ENCODE measurements around the gene UBE2E3.
"Not testable (repeated sequence)": the region's sequence is repeated elsewhere in the genome, so short reads cannot be mapped to it uniquely, and the experiment has no call there.

The UBE2E3 gene

DNA sequence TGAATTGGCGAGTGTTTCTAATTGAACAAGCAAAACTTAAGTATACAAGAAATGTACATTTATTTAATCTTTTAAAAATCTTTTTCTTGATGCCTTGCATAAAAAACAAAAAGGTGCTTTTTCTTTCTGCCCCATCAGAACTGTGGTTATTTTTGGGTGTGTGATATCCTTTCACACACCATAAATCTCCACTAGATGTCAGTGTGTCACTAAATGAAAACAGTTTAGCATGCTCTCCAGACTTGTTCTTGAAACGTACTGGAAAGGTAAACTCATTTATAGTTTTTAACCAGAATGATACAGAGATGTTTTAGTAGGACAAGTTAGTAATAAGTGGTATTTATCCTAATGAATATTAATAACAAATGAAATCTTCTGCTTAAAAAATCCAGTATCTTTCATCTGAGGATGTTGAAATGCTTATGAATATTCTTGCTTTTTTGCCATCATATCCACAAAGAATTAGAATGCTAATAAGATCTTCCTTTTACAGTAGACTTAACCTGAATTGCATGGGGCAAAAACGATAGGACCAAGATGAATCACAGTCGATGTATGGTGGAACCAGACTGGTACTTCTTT lies 96.8 kb downstream of the UBE2E3 start:
- peak; percentile 9 for DNase-seq

DNA sequence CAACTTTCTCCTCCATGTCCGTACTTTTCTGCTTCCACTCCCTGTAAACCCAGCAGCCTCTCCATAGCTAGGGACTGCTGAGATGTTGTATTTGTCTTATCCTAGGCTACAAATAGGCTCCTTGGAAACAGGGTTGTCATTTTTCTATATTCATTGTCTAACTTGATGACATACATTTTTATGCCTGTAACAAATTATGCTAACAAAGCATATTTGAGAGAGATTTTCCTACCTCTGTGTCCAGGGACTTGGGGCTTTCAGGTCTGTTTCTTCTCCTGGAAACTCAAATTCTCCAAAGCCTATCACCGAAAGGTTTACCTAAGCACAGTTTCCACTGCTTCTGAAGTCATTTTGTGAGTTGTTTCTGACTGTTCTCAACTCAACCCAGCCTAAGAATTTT lies 102.7 kb downstream of the UBE2E3 start:
- no peak for DNase-seq

DNA sequence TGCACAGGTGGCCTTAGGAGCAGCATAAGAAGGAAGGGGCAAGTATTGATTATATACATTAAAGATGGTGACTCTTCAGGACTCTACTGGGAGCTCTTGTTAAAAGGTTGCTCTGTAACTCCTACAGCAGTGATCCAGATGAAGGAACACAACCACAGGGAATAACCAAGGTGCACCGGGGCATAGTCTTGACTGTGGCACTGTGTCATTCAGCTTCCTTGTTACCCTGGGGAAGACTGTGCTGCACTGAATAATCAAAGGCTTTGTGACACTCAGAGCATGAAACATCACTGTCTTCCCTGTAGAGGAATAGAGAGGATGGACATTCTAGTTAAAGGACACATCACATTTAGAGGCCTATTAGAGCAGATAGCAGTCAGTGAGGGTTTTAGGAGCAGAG lies 105.3 kb downstream of the UBE2E3 start:
- no peak for DNase-seq

DNA sequence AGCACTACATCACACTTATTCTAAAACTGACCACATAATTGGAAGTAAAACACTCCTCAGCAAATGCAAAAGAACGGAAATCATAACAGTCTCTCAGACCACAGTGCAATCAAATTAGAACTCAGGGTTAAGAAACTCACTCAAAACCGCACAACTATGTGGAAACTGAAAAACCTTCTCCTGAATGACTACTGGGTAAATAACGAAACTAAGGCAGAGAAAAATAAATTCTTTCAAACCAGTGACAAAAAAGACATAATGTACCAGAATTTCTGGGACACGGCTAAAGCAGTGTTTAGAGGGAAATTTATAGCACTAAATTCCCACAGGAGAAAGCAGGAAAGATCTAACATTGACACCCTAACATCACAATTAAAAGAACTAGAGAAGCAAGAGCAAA lies 111.5 kb downstream of the UBE2E3 start:
- not testable (repeated sequence) for DNase-seq

DNA sequence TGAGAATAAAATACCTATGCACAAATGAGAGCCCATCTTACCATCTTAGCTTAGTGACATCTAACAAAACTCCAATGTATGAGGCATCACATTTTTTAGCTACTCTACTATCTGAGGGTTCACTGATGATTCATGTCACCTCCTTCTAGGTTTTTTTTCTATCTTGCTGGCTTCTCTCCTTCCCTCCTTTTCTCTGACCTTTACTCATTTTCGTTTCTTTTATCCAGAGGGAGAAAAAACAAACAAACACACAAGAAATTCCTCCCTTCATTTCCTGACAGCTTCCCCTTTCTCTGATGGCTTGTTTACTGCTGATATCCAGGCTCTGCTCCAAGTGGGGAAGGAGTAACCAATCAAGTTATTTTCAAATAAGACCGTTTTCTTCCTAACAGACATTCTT lies 115.1 kb downstream of the UBE2E3 start:
- no peak for DNase-seq

DNA sequence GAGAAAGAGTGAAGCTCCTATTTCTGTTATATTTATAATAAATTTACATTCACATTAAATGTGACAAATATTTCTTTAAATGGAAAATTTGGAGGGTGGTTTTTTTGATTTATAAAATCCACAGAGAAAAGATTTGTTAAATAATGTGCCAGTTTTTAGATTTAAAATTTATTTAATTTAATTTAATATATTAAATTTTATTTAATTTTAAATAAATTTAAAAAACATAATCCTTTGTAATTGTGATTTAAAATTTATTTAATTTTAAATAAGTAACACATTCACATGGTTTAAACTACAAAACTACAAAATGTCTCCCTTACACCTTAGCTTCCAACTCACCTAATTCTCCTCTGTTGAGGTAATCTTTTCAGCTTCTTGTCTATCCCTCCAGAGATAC lies 123.3 kb downstream of the UBE2E3 start:
- no peak for DNase-seq

DNA sequence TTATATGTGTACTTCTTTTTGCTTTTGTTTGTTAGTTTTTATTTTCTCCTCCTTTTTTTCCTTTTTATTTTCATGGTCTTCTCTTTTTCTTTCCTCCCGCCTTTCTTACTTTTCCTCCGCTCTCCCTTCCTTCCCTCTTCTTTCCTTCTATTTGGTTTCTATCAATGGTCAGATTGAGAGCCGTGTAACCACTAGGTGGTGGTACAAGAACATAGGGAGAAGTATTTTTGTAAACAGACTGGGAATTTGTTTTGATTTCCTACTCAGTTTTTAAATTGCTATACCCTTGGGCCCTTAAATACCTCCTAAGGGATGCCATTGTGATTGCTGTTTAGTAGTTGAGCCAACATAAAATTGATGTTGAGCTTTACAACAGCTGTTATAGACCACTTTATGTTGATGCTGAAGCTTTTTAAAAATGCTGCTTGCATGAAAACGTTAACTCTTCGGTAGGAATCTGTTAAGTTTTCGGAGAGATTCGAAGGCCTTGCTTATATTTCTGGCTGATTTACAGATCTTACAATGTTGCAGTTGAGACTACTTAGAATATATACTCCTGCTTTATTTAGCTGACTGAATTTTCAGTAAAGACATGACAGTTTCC lies 124.2 kb downstream of the UBE2E3 start:
- peak; percentile 25 for DNase-seq

DNA sequence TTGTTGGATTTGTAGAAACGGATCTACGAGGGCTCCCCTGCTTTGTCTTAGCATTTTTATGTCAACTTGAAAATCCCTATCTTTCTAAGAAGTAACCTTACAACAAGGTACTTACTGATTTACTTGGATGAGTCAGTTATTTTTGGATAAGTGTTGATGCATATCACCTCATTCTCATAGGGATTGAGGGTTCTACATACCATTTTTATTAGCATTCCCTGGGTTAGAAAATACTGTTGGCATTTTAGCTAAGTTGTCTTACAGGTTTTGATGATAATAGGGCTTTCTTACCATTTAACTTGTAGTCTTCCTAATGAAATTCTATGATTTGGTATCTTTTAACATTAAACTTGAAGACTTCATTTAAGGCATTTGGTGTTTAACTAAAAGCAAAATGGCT lies 125.2 kb downstream of the UBE2E3 start:
- DNase-seq = no peak

DNA sequence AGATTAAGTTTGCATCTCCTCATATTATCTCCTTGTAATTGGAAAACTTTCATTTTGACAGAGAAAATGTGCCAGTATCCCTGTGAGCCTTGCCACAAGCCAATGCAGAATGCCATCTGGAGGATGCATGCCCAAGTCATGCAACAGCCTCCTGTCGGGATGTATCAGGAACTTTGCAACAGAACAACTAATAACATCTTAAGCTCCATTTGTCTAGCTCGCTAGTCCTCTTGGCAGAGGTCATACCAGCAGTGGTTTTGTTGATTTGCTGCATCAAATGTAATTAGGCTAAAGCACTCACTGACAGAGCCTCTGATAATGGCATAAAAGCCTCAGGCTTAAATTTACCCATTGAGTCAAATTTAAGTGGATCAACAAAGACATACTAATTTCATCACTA lies 125.8 kb downstream of the UBE2E3 start:
- DNase-seq = no peak

DNA sequence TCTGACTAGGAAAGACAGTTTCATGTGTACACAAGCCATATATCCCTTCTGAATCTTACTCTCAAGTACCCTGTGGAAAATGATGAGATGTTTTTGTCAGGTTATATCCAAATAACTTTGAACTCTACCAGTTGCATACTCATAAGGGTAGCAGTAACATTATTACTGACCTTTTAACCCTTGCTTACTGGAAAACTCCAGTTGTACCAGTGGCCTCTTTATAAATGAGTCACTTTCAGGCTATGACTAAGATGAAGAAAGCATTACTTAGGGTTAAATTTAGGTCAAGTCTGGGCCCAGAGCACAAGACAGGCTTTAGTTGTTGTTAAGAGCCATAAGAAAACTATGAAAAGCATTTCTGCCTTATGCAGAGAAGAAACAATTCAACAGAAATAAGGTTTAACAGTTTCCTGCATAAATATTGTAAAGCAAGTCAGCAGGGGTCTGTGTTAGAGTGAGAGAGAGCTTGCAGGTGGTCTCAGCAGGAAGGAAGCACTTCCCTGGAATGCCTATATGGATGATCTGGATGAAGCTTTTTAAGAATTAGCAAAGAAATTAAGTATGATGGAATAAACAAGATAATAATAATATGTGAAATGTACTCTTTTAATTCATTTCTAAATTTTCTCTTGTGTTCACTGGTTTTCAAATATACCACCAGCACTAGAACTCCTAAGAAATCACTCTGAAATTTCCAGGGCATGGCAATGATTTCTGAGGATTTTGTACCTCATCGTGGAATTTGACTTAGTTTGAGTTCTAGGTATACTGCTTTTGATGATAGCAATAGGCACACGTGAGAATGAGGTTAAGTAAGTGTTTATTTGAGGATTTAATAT lies 126.6 kb downstream of the UBE2E3 start:
- DNase-seq = no peak

DNA sequence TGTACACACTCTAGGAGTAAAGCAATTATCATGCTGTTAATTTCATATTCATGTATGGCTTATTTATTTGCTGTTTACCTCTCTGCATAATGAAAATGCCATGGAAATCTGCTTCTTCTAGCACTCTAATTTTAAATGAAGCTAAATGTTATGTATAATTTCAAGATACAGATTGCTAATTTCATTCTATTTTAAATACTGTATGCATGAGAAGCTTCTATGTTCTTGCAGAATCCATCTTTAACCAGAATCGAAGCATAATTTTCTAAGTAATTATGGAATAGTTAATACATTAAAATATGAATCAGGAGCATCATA lies 127.2 kb downstream of the UBE2E3 start:
- no peak for DNase-seq

DNA sequence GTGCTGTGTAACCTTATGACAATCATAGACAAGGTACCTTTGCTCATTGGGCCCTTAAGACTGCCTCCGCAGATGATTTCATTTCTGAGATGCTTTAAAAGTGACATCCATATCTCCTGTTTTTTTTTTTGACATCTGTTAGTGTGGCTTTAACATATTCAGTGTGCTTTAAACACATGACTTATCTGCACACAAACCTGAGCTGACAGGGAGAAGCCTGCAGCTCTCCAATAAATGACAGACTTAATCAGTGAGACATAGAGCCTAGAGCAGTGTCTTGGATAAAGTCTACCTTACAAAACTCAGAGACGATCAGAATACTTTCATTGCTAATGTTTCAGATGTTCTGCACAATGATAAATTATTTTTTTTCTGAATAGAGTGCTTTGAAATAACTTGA lies 130.7 kb downstream of the UBE2E3 start:
- no peak for DNase-seq

DNA sequence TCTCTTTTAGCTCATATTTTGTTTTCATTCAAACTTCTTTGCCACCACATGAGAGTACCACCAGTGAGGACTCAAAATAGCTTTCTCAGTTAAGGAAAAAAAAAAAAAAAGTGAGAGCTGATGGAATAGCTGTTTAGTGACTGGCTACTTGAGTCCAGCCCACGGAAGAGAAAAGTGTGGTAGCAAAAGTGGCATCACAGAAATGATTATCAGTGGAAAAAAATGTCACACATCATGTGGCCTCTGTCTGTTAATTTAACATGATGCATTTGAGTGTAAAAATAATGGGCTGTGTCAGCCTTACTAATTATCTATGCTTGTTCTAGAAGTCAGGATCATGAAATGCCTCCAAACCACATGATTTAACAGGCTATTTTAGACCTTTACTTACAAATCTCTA lies 132.5 kb downstream of the UBE2E3 start:
- no peak for DNase-seq

All from NCI-H2107 (cell line).